Astrocyte (in vitro differentiated cells and primary cell): ENCODE measurements around the gene HDDC2. TPM values are rescaled to one million over a fixed set of nuclear protein-coding genes. Genes with fewer than 3 reads are reported as not detected.

ENCODE experiments used
- DNase-seq: peaks from one replicate; pipeline ENCODE4 v3.0.0-alpha.2; 2010; ENCODE audit warnings: low read depth
- FAIRE-seq: peaks from 2 replicates; lab custom pipeline; 2011; peaks lifted over from hg19 to GRCh38; lab: Jason Lieb, UNC
- H2AFZ ChIP-seq: 2 replicates; pipeline ENCODE4 v1.6.0; 2012; ENCODE audit warnings: low read depth, low read length, inconsistent platforms
- H3K27ac ChIP-seq: 2 replicates; pipeline ENCODE4 v1.5.1; 2011; ENCODE audit warnings: low read depth, low read length, inconsistent platforms
- H3K27me3 ChIP-seq: 2 replicates; pipeline ENCODE4 v1.6.0; 2011; ENCODE audit warnings: low read length, inconsistent platforms; ENCODE audit not compliant: insufficient read depth
- H3K36me3 ChIP-seq: 2 replicates; pipeline ENCODE4 v1.5.1; 2011; ENCODE audit warnings: low read length, inconsistent platforms; ENCODE audit not compliant: insufficient read depth
- H3K4me1 ChIP-seq: 2 replicates; pipeline ENCODE4 v1.5.1; 2011; ENCODE audit warnings: low read length, inconsistent platforms; ENCODE audit not compliant: insufficient read depth
- H3K4me2 ChIP-seq: 2 replicates; pipeline ENCODE4 v1.6.0; 2012; ENCODE audit warnings: low read length, inconsistent platforms
- H3K4me3 ChIP-seq: 2 replicates; pipeline ENCODE4 v1.5.1; 2011; ENCODE audit warnings: low read depth, mild to moderate bottlenecking, low read length, inconsistent platforms; ENCODE audit not compliant: insufficient read depth
- H3K79me2 ChIP-seq: 2 replicates; pipeline ENCODE4 v1.6.0; 2012; ENCODE audit warnings: mild to moderate bottlenecking, low read length, inconsistent platforms; ENCODE audit not compliant: insufficient read depth
- H3K9ac ChIP-seq: 2 replicates; pipeline ENCODE4 v1.6.0; 2012; ENCODE audit warnings: mild to moderate bottlenecking, low read length, inconsistent platforms
- H3K9me3 ChIP-seq: 2 replicates; pipeline ENCODE4 v1.5.1; 2012; ENCODE audit warnings: low read depth, mild to moderate bottlenecking, low read length, inconsistent platforms; ENCODE audit not compliant: insufficient read depth
- H4K20me1 ChIP-seq: 2 replicates; pipeline ENCODE4 v1.6.0; 2012; ENCODE audit warnings: low read length, inconsistent platforms; ENCODE audit not compliant: insufficient read depth
- H3K27ac Mint-ChIP-seq: one replicate; pipeline ENCODE4 v1.8.0; 2021; ENCODE audit warnings: mild to moderate bottlenecking, mixed read lengths; ENCODE audit not compliant: unreplicated experiment
- H3K27me3 Mint-ChIP-seq: one replicate; pipeline ENCODE4 v1.8.0; 2021; ENCODE audit warnings: low read depth, mixed read lengths; ENCODE audit not compliant: unreplicated experiment
- H3K36me3 Mint-ChIP-seq: one replicate; pipeline ENCODE4 v1.8.0; 2021; ENCODE audit warnings: low read depth, mixed read lengths; ENCODE audit not compliant: unreplicated experiment
- H3K4me1 Mint-ChIP-seq: one replicate; pipeline ENCODE4 v1.8.0; 2021; ENCODE audit warnings: low read depth, mixed read lengths; ENCODE audit not compliant: unreplicated experiment
- H3K4me3 Mint-ChIP-seq: one replicate; pipeline ENCODE4 v1.8.0; 2021; ENCODE audit warnings: mild to moderate bottlenecking, moderate library complexity, mixed read lengths; ENCODE audit not compliant: unreplicated experiment
- H3K9me3 Mint-ChIP-seq: one replicate; pipeline ENCODE4 v1.8.0; 2021; ENCODE audit warnings: mild to moderate bottlenecking, mixed read lengths; ENCODE audit not compliant: unreplicated experiment
- CTCF ChIP-seq: IDR thresholded peaks from 2 replicates; pipeline ENCODE4 v1.5.1; 2011; ENCODE audit warnings: low read depth, mild to moderate bottlenecking, inconsistent platforms, low read length, moderate library complexity; ENCODE audit not compliant: insufficient read depth
- EZH2 ChIP-seq: IDR thresholded peaks from 2 replicates; pipeline ENCODE4 v1.6.1; 2012; ENCODE audit warnings: mild to moderate bottlenecking, low read length, inconsistent platforms; ENCODE audit not compliant: insufficient read depth
- total RNA-seq: library from RNA; stranded (reverse); gene quantifications from 2 replicates; pipeline ENCODE4 v1.2.1, GENCODE V29; 2021

Gene HDDC2
- total RNA-seq, 1 donor from 2014 or later = 53.5 TPM

- Histone ChIP-seq H3K4me1 (no peaks in the 10 kb centered on the region), H3K4me3 (no peak overlapping the region), H2AFZ (no peak overlapping the region), H3K27ac (no peak overlapping the region), H3K9me3 (no peaks in the 10 kb centered on the region), H3K4me2 (no peak overlapping the region), H3K79me2 (no peaks in the 10 kb centered on the region), H3K9ac (no peak overlapping the region), H4K20me1 (no peaks in the 10 kb centered on the region), H3K27me3 (no peaks in the 10 kb centered on the region), H3K36me3 (no peaks in the 10 kb centered on the region)
- DNase-seq (no peak), FAIRE-seq (no peak)
- Mint-ChIP-seq H3K36me3 (no peaks in the 10 kb centered on the region), H3K9me3 (peaks cover 13% of the 10 kb centered on the region), H3K4me3 (no peak overlapping the region), H3K4me1 (no peaks in the 10 kb centered on the region), H3K27me3 (no peaks in the 10 kb centered on the region), H3K27ac (no peak overlapping the region)
- no peak for TF ChIP-seq EZH2
Observed at GRCh38 chr6:125237764-125238163, 64.0 kb downstream of the HDDC2 start.

- Mint-ChIP-seq H3K27me3 (no peaks in the 10 kb centered on the region), H3K36me3 (no peaks in the 10 kb centered on the region), H3K4me3 (no peak overlapping the region), H3K27ac (no peak overlapping the region), H3K4me1 (no peaks in the 10 kb centered on the region), H3K9me3 (peaks cover 10% of the 10 kb centered on the region)
- no peaks in the 10 kb centered on the region for H4K20me1 ChIP-seq
- H3K27me3 ChIP-seq = no peaks in the 10 kb centered on the region
- H3K9ac ChIP-seq = no peak overlapping the region
- H3K79me2 ChIP-seq = no peaks in the 10 kb centered on the region
- H3K9me3 ChIP-seq = no peaks in the 10 kb centered on the region
- FAIRE-seq = no peak
- no peak for DNase-seq
- no peak for TF ChIP-seq CTCF
- no peak for TF ChIP-seq EZH2
- no peak overlapping the region for H3K27ac ChIP-seq
- H3K4me3 ChIP-seq = no peak overlapping the region
- H2AFZ ChIP-seq = no peak overlapping the region
- H3K36me3 ChIP-seq = no peaks in the 10 kb centered on the region
- no peak overlapping the region for H3K4me2 ChIP-seq
- no peaks in the 10 kb centered on the region for H3K4me1 ChIP-seq
Observed at GRCh38 chr6:125236536-125237327, 65.0 kb downstream of the HDDC2 start.

GRCh38 chr6:125233202-125233601, 68.6 kb downstream of the HDDC2 start:
- no peaks in the 10 kb centered on the region for H3K36me3 Mint-ChIP-seq
- H3K4me1 Mint-ChIP-seq = no peaks in the 10 kb centered on the region
- H3K4me3 Mint-ChIP-seq = no peak overlapping the region
- no peak for DNase-seq
- no peak overlapping the region for H3K27ac Mint-ChIP-seq
- no peaks in the 10 kb centered on the region for H3K27me3 Mint-ChIP-seq
- Histone ChIP-seq H3K9ac (no peak overlapping the region), H3K36me3 (no peaks in the 10 kb centered on the region), H3K4me2 (no peak overlapping the region), H4K20me1 (no peaks in the 10 kb centered on the region), H3K4me1 (no peaks in the 10 kb centered on the region), H3K9me3 (no peaks in the 10 kb centered on the region), H3K79me2 (no peaks in the 10 kb centered on the region), H3K4me3 (no peak overlapping the region), H2AFZ (no peak overlapping the region), H3K27ac (no peak overlapping the region), H3K27me3 (no peaks in the 10 kb centered on the region)
- H3K9me3 Mint-ChIP-seq = no peaks in the 10 kb centered on the region
- FAIRE-seq = no peak
- TF ChIP-seq CTCF (no peak), EZH2 (no peak)
